ENCODE measurements around the gene MAPT.

Gene MAPT

GRCh38 chr17:45917081-45917480 lies 22.7 kb downstream of the MAPT start:
- no peak overlapping the region for H3K27ac ChIP-seq
- POLR2A ChIA-PET (ENCODE audit: low non-redundant PET): no interaction called here
- no peak for TF ChIP-seq CTCF (conservative IDR thresholded peaks at IDR 0.05; ENCODE audit: low read depth)
- CTCF ChIA-PET: no interaction called here
- DNase-seq (ENCODE audit: low spot score): no peak

DNA sequence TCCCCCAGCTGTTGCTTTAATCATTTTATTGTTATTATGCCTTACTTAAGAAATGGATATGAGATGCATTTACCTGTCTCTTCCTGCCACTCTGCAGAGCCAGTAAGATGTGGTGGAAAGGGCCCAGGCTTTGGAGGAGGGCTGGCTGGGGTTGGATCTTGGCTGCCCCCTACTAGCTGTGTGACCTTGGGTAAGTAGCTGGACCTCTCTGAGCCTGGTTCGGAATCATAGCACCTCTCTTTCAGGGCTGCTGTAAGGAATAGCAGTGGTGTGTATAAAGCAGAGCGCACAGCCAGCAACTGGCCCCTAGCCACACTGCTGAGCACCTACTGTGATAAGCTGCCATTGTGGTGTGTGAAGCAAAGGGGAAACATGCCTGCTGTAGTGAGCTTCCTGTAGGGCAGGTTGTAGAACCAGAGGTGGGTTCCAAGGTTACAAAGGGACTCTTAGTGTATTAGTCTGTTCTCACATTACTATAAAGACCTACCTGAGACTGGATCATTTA lies 23.9 kb downstream of the MAPT start:
- ChIA-PET POLR2A (ENCODE audit: low non-redundant PET) (no interaction called here), CTCF (no interaction called here)
- no peak overlapping the region for H3K27ac ChIP-seq
- DNase-seq (ENCODE audit: low spot score): no peak
- no peak for TF ChIP-seq CTCF (conservative IDR thresholded peaks at IDR 0.05; ENCODE audit: low read depth)

- POLR2A ChIA-PET (ENCODE audit: low non-redundant PET): no interaction called here
- no peak for TF ChIP-seq CTCF (conservative IDR thresholded peaks at IDR 0.05; ENCODE audit: low read depth)
- DNase-seq (ENCODE audit: low spot score): no peak
- CTCF ChIA-PET: no interaction called here
- H3K27ac ChIP-seq: no peak overlapping the region
Observed at GRCh38 chr17:45919136-45919535, 24.8 kb downstream of the MAPT start.

DNA sequence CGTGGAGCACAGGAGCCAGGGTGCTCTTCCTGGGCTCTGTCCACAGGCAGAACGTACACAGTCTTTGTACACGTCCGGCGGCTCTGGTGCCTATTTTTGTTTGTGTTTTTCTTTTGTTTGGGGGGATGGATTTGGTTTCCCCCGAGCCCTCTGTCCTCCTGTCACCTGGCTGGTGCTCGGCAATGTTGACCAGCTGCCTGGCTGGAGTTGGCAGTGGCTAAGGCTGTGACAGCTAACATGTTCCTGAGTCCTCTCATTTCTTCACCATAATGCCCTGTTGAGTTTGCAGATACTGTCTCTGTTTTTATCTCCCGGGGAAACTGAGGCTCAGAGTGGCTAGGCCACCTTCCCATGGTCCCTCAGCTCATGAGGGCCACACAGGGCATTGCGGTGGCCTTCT lies 25.7 kb downstream of the MAPT start:
- ChIA-PET CTCF (no interaction called here), POLR2A (ENCODE audit: low non-redundant PET) (no interaction called here)
- no peak for DNase-seq (ENCODE audit: low spot score)
- no peak for TF ChIP-seq CTCF (conservative IDR thresholded peaks at IDR 0.05; ENCODE audit: low read depth)
- H3K27ac ChIP-seq: no peak overlapping the region

DNA sequence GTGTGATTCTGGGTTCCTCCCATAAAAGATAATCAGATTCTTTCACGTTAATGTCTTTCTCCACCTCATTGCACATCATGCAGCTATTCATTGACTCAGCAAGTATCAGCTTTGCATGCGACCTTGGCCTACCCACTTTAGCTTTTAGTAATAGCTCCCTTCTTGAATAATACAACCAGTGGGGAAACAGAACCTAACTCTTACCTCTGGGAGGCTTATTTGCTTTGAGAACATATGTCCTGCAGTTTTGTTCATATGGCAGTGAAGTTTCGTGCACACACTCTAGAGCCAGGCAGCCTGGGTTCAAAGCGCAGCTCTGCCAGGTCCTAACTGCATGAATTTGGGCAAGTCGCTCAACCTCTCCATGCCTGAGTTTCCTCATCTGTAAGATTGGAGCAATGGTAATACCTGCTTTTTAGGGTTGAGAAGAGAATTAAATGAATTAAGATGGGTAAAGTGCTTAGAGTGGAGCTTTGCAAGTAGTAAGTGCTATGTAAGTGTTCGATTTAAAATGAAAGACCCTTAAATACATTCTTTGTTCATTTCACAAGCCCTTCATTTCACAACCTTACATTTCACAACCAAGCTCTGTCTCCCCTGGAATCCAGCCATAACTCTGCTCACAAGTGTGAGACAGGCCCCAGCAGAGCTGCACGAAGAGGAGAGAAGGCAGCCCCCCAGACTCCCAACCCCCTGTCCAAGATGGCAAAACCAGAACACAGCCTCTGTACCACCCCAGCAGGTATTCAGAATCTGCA lies 29.3 kb downstream of the MAPT start:
- no peak overlapping the region for H3K27ac ChIP-seq
- no peak for TF ChIP-seq CTCF (conservative IDR thresholded peaks at IDR 0.05; ENCODE audit: low read depth)
- ChIA-PET POLR2A (ENCODE audit: low non-redundant PET) (no interaction called here), CTCF (interaction anchor here (0.6 to 1.2 kb wide), 3 partner anchors 15 to 1592 kb away, joined by 3 to 6 read pairs (median 3); partner anchors contain the start of gene MAPT)
- no peak for DNase-seq (ENCODE audit: low spot score)

GRCh38 chr17:45924332-45924820 lies 30.0 kb downstream of the MAPT start:
- no peak for DNase-seq (ENCODE audit: low spot score)
- CTCF ChIA-PET: interaction anchor here (0.6 kb wide), 1 partner anchor 15 kb away, joined by 3 read pairs; no protein-coding TSS in a partner anchor
- no peak for TF ChIP-seq CTCF (conservative IDR thresholded peaks at IDR 0.05; ENCODE audit: low read depth)
- no peak overlapping the region for H3K27ac ChIP-seq
- POLR2A ChIA-PET (ENCODE audit: low non-redundant PET): no interaction called here
